ENCODE measurements around the gene AOX1. TPM values are rescaled to one million over a fixed set of nuclear protein-coding genes. Genes with fewer than 3 reads are reported as not detected.

AOX1 gene
- polyA plus RNA-seq, 2 of the 4 experiments (the other 2 are of a cell fraction) = 3.6 to 5.4 TPM

DNA sequence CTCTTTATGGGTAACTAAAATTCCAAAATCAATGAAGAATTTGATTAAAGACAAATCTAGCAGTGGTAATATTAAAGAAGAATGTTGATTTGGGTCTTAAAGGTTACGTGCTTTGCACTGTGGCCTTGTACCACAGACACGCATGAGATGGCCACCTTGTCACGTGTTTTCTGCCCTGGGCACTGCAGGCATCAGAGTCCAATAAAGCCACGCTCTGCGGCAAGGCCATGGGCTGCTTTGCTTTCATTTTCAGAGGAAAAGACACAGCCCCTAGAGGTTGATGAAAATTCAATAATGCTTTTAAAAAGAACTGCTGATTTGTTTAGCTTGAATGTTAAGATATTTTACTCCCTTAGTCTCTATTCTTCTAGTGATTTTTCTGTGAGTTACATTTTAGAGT is 30.4 kb downstream of the AOX1 start:
- H3K4me2 ChIP-seq = no peak overlapping the region; the same call in 1 of the 3 replicates
- POLR2A ChIA-PET = interaction anchor here (1.2 kb wide), 1 partner anchor 106 kb away, joined by 3 read pairs; the partner anchor contains the start of gene KCTD18
- WGBS (ENCODE audit: missing lambda C conversion rate) = 92% methylated on average over 5 of the region's 5 CpGs
- peaks cover 61% of the 10 kb centered on the region for H3K4me1 ChIP-seq
- TF ChIP-seq KDM5A (IDR thresholded peaks at IDR 0.05) = no peak
- TF ChIP-seq RCOR1 (IDR thresholded peaks at IDR 0.05; ENCODE audit: low read depth, low read length) = no peak
- no peak overlapping the region for H3K4me3 ChIP-seq
- ATAC-seq (no peak), DNase-seq (ENCODE audit: low read depth in 1 of 2, low spot score in 1 of 2) (no peak), FAIRE-seq (no peak)
- no peaks in the 10 kb centered on the region for H3K9me3 ChIP-seq
- CTCF ChIA-PET = interaction anchor here (0.7 to 4.2 kb wide), 2 partner anchors 12 to 88 kb away, joined by 3 to 22 read pairs; no protein-coding TSS in a partner anchor
- peak overlapping the region; percentile 70 to 79; a peak in 5 of 6 replicates for H3K27ac ChIP-seq

- no peak overlapping the region for H3K4me3 ChIP-seq
- DNase-seq (ENCODE audit: low read depth in 1 of 2, low spot score in 1 of 2) = no peak
- 73% methylated on average over 4 of the region's 4 CpGs for WGBS (ENCODE audit: missing lambda C conversion rate)
- peak overlapping the region; percentile 70 to 79; a peak in 3 of 6 replicates for H3K27ac ChIP-seq
- H3K9me3 ChIP-seq = no peaks in the 10 kb centered on the region
- ChIA-PET POLR2A (no interaction called here), CTCF (interaction anchor here (1.4 to 4.2 kb wide), 2 partner anchors 87 to 107 kb away, joined by 5 to 22 read pairs; no protein-coding TSS in a partner anchor)
- ATAC-seq = no peak
- H3K4me2 ChIP-seq = no peak overlapping the region; the same call in 2 of the 3 replicates
- no peak for FAIRE-seq
- TF ChIP-seq FOSB (CRISPR knock-in tag; IDR thresholded peaks at IDR 0.05) (no peak), POLR2A (IDR thresholded peaks at IDR 0.05; ENCODE audit: low read length) (no peak), CBX2 (IDR thresholded peaks at IDR 0.05; ENCODE audit: borderline replicate concordance, low read depth) (no peak), SREBF2 (IDR thresholded peaks at IDR 0.05) (no peak), NPAS2 (CRISPR knock-in tag; IDR thresholded peaks at IDR 0.05; ENCODE audit: borderline replicate concordance) (no peak), SMC3 (IDR thresholded peaks at IDR 0.05) (no peak), EHMT2 (IDR thresholded peaks at IDR 0.05; ENCODE audit: low read depth) (no peak), RAD21 (conservative IDR thresholded peaks at IDR 0.05 in 1 of 2, IDR thresholded peaks at IDR 0.05 in 1 of 2) (no peak)
- TF ChIP-seq, protein P1, sequence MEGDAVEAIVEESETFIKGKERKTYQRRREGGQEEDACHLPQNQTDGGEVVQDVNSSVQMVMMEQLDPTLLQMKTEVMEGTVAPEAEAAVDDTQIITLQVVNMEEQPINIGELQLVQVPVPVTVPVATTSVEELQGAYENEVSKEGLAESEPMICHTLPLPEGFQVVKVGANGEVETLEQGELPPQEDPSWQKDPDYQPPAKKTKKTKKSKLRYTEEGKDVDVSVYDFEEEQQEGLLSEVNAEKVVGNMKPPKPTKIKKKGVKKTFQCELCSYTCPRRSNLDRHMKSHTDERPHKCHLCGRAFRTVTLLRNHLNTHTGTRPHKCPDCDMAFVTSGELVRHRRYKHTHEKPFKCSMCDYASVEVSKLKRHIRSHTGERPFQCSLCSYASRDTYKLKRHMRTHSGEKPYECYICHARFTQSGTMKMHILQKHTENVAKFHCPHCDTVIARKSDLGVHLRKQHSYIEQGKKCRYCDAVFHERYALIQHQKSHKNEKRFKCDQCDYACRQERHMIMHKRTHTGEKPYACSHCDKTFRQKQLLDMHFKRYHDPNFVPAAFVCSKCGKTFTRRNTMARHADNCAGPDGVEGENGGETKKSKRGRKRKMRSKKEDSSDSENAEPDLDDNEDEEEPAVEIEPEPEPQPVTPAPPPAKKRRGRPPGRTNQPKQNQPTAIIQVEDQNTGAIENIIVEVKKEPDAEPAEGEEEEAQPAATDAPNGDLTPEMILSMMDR (IDR thresholded peaks at IDR 0.05) = no peak
- TF ChIP-seq, protein P2, sequence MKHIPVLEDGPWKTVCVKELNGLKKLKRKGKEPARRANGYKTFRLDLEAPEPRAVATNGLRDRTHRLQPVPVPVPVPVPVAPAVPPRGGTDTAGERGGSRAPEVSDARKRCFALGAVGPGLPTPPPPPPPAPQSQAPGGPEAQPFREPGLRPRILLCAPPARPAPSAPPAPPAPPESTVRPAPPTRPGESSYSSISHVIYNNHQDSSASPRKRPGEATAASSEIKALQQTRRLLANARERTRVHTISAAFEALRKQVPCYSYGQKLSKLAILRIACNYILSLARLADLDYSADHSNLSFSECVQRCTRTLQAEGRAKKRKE (CRISPR knock-in tag; IDR thresholded peaks at IDR 0.05; ENCODE audit: low read depth) = no peak
- H3K4me1 ChIP-seq = peaks cover 61% of the 10 kb centered on the region
These were observed 30.8 kb downstream of the AOX1 start for GRCh38 chr2:200616656-200617055.

- Histone ChIP-seq H3K4me3 (no peak overlapping the region), H3K4me2 (peak overlapping the region; percentile 53; the same call in 1 of the 3 replicates), H3K4me1 (peaks cover 66% of the 10 kb centered on the region), H3K27ac (peak overlapping the region; percentile 64 to 78), H3K9me3 (no peaks in the 10 kb centered on the region)
- ChIA-PET POLR2A (no interaction called here), CTCF (interaction anchor here (1.2 to 4.2 kb wide), 6 partner anchors 12 to 106 kb away, joined by 3 to 22 read pairs (median 4); no protein-coding TSS in a partner anchor)
- FAIRE-seq (no peak), DNase-seq (ENCODE audit: low read depth in 1 of 2, low spot score in 1 of 2) (no peak), ATAC-seq (no peak)
- TF ChIP-seq ZSCAN20 (CRISPR knock-in tag; IDR thresholded peaks at IDR 0.05) (no peak), ESRRA (IDR thresholded peaks at IDR 0.05; ENCODE audit: borderline replicate concordance, low read length) (no peak), MYC (IDR thresholded peaks at IDR 0.05; ENCODE audit: borderline replicate concordance, low read length) (no peak), FOSB (CRISPR knock-in tag; IDR thresholded peaks at IDR 0.05) (no peak), ZC3H11A (IDR thresholded peaks at IDR 0.05) (no peak), FOXS1 (CRISPR knock-in tag; IDR thresholded peaks at IDR 0.05) (no peak), HES2 (IDR thresholded peaks at IDR 0.05) (no peak), JUNB (IDR thresholded peaks at IDR 0.05) (no peak), NR3C1 (IDR thresholded peaks at IDR 0.05) (no peak), CHD4 (IDR thresholded peaks at IDR 0.05; ENCODE audit: borderline replicate concordance) (no peak), MAFK (IDR thresholded peaks at IDR 0.05; ENCODE audit: partially characterized antibody) (no peak), KDM1A (IDR thresholded peaks at IDR 0.05; ENCODE audit: low read depth) (no peak)
- WGBS (ENCODE audit: missing lambda C conversion rate) = 87% methylated on average over 6 of the region's 6 CpGs
These were observed 31.6 kb downstream of the AOX1 start for GRCh38 chr2:200617156-200618053.
